VCaP (cell line): ENCODE results near the gene RELA.

ENCODE experiments used
- H3K27ac ChIP-seq: fragments of 450-650 bp; 2 replicates; pipeline ENCODE4 v1.5.1; 2017
- CTCF ChIP-seq: fragments of 450-650 bp; conservative IDR thresholded peaks from 2 replicates; pipeline ENCODE4 v1.5.1; 2017; ENCODE audit warnings: mild to moderate bottlenecking, moderate library complexity

The RELA gene

GRCh38 chr11:65703846-65704245 is 41.1 kb upstream of the RELA start:
- no peak for TF ChIP-seq CTCF
- no peak overlapping the region for H3K27ac ChIP-seq

DNA sequence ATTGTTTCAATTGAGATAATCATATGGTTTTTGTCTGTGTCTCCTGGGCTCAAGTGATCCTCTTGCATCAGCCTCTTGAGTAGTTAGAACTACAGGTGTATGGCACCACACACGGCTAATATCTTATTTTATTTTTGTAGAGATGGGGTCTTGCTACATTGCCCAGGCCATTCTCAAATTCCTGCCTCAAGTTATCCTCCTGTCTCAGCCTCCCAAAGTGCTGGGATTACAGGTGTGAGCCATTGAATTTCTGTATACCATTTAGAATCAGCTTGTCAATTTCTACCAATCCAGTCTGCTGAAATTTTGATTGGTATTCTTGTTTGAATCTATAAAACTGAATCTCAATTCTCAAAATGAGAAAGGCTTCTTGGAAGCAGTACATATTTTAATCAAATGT is 39.0 kb upstream of the RELA start:
- TF ChIP-seq CTCF = no peak
- H3K27ac ChIP-seq = no peak overlapping the region

DNA sequence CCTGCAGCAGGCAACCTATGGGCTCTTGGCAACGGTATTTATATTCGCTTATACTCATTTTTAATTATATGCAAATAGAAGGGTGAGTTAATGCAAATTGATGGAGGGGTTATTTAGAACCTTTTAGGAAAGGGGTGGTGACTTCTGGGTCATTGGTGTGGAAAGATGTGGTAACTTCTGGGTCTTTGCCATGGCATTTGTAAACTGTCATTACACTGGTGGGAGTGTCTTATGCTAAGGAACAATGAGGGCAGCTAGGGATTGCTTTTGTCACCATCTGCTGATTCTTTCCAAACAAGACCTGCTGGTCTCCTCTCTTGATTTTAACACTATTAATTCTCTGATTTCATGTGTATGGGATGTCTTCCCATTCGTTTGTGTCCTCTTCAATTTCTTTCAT is 37.7 kb upstream of the RELA start:
- no peak for TF ChIP-seq CTCF
- no peak overlapping the region for H3K27ac ChIP-seq

- H3K27ac ChIP-seq = no peak overlapping the region
- no peak for TF ChIP-seq CTCF
These were observed 36.6 kb upstream of the RELA start for GRCh38 chr11:65699306-65699705.

GRCh38 chr11:65698205-65698604 is 35.5 kb upstream of the RELA start:
- TF ChIP-seq CTCF = no peak
- no peak overlapping the region; the same call in 1 of the 2 replicates for H3K27ac ChIP-seq

DNA sequence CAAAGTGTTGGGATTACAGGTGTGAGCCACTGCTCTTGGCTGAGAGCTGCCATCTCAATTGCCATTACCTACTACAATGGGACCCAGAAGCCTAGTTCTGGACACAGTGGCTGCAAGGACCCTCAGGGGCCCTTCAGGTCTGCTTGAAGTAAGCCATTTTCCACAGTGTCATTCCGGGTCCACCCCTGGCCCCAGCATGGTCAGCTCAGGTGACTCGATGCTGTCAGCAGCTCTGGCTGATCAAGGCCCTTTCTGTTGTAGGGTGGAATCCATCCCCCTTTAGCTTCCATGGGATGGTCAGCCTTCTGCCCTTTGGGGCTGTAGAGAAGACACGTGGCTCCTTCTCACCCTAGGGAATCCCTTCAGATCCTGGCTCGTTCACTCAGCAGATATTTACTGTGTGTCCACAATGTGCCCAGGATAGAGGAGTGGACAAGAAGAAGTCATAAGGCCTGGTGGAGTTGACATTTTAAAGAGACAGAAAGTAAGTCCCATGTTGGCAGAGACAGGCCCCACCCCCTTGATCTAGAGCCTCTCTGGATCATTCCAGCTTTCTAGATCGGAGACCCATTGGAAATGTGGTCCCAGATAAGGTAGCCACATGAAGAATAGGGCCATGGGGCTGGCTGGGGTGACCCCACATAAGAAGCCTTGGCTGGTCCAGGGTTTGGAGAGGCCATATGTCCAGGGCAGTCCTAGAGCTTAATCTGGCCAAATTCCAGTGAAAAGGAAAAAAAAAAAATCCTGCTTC is 34.3 kb upstream of the RELA start:
- H3K27ac ChIP-seq = peak overlapping the region; percentile 83; the same call in 1 of the 2 replicates
- no peak for TF ChIP-seq CTCF

- peak overlapping the region; percentile 83 for H3K27ac ChIP-seq
These were observed 32.9 kb upstream of the RELA start for GRCh38 chr11:65695459-65696241.

More at GRCh38 chr11:65695459-65696241, 32.9 kb upstream of the RELA start:
- no peak for TF ChIP-seq CTCF
